Measurements from ENCODE around the gene ZG16B.
A peak's percentile ranks its signal among the peaks of the same experiment; 100 is the strongest.

GRCh38 chr16:2867987-2868789 is 38.1 kb downstream of the ZG16B start:
- TF ChIP-seq, protein P1, sequence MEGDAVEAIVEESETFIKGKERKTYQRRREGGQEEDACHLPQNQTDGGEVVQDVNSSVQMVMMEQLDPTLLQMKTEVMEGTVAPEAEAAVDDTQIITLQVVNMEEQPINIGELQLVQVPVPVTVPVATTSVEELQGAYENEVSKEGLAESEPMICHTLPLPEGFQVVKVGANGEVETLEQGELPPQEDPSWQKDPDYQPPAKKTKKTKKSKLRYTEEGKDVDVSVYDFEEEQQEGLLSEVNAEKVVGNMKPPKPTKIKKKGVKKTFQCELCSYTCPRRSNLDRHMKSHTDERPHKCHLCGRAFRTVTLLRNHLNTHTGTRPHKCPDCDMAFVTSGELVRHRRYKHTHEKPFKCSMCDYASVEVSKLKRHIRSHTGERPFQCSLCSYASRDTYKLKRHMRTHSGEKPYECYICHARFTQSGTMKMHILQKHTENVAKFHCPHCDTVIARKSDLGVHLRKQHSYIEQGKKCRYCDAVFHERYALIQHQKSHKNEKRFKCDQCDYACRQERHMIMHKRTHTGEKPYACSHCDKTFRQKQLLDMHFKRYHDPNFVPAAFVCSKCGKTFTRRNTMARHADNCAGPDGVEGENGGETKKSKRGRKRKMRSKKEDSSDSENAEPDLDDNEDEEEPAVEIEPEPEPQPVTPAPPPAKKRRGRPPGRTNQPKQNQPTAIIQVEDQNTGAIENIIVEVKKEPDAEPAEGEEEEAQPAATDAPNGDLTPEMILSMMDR (IDR thresholded peaks at IDR 0.05) = peak; percentile 95 to 99 (median 98)
- peak; percentile 81 for TF ChIP-seq POLR2AphosphoS5 (IDR thresholded peaks at IDR 0.05)

Measured in prostate gland (tissue), 2 donors.